Thyroid gland (tissue), 4 donors: Measurements from ENCODE around the gene QKI.

Source experiments
- CTCF ChIP-seq, 6 experiments: fragments of 200-600 bp in 3 of 6; fragments of 450-650 bp in 3 of 6; sonication (generic) in 3 of 6; IDR thresholded peaks; one replicate each; pipeline ENCODE4 v1.5.1; 2016 to 2019; ENCODE audit warnings: antibody characterized with exemption in 6 of 6, mild to moderate bottlenecking in 2 of 6, inconsistent platforms in 1 of 6, moderate library complexity in 1 of 6
- POLR2A ChIP-seq, 2 donors: fragments of 450-650 bp; IDR thresholded peaks; one replicate each; pipeline ENCODE4 v1.6.1; 2017; ENCODE audit warnings: antibody characterized with exemption in 2 of 2, mild to moderate bottlenecking in 2 of 2, moderate library complexity in 1 of 2

- TF ChIP-seq CTCF (IDR thresholded peaks at IDR 0.05) = no peak
- peak; percentile 80 to 96 for TF ChIP-seq POLR2A (IDR thresholded peaks at IDR 0.05)
Measured at GRCh38 chr6:163414117-163414945, at the start of gene QKI.
